GM10847 (cell line): ENCODE measurements around the gene ZNF584.

Experiments used
- POLR2A ChIP-seq: IDR thresholded peaks from 2 replicates; pipeline ENCODE4 v1.6.1; 2011; ENCODE audit not compliant: insufficient read length; ENCODE audit errors: extremely low read depth

The ZNF584 gene

GRCh38 chr19:58408152-58409009 is at the start of gene ZNF584:
TSS of gene ZNF584 (plus strand) at chr19:58408649. CDS start at chr19:58409148, 499 bp downstream.
- TF ChIP-seq POLR2A = peak; percentile 73

GRCh38 chr19:58361900-58362271 is 46.6 kb upstream of the ZNF584 start:
- peak; percentile 16 for TF ChIP-seq POLR2A

- TF ChIP-seq POLR2A = peak; percentile 42
Observed at GRCh38 chr19:58362272-58362994, 46.0 kb upstream of the ZNF584 start, which contains the start of gene ZNF497. TSS of gene ZNF497 (minus strand) at chr19:58362751. CDS start at chr19:58357635, 5,116 bp downstream.

- no peak for TF ChIP-seq POLR2A
Observed at GRCh38 chr19:58364146-58364545, 44.3 kb upstream of the ZNF584 start.

- no peak for TF ChIP-seq POLR2A
Observed at GRCh38 chr19:58366585-58367430, 41.6 kb upstream of the ZNF584 start.

- TF ChIP-seq POLR2A = no peak
Observed at GRCh38 chr19:58367698-58368454, 40.6 kb upstream of the ZNF584 start.

DNA sequence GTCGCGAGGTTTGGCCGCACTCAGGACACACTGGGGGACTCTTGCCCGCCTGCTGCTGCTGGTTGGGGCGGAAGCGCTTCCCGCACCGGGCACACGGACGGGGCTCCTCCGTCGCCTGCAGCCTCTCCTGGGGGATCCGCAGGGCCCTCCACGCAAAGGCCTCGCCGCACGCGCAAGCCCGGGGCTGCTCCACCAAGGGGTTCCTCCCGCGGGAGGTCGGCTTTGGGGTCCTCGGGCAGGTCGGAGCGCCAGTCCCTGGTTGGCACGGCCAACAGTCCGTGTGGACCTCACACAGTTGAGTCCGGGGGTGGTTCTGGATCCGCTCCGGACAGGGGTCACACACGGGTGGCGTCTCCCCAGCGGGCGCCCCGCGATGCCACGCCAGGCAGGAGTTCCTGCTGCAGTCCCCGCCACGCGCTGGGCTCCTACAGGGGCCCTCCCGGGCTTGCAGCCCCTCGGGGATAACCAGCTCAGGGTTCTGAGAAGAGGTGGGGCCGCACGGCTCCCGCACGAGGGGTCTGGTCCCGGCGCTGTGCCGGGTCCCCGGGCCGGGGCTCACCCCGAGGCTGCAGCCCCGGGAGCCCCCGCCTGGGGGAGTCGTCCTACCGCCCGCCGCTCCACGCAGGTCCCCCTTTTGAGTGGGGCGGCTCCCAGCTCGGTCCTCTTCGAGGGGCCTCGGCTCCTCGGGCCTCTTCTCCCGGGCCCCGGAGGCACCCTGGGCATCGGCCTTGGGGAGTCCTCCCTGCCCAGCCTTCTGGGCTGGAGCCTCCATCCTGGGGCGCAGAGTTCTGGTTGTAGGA is 39.7 kb upstream of the ZNF584 start:
- no peak for TF ChIP-seq POLR2A

DNA sequence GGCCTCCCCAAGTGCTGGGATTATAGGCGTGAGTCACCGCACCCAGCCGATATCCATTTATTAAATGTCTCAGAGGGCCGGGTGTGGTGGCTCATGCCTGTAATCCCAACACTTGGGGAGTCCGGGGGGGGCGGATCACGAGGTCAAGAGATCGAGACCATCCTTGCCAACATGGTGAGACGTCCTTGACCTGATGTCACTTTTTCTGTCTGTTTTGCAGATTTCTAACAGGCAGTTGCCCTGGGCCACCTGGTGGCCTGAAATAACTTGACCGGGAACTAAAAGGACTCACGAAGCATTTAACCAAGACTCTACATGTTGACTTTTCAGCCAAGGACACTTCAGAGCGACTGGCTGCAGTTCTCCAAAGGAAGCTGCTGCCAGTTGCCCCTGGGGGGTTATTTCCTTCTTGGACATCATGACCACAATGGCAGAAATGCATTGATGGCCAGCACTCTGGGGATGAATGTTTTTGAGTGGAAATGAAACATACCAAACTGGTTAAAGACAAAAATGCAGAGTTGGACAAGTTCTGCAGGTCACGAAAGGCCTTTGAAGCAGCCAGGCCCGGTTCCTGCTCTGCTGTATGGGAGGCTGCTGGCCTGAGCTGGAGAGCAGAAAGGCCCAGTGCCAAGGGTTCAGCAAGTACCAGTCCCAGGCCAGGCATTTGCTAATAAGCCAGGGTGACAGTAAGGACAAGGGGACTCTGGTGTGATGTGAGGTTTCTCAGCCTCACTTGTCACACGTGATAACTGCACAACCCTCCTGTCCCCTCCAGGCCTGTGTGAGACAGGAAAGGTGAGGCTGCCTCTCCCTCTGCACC is 35.9 kb upstream of the ZNF584 start:
- no peak for TF ChIP-seq POLR2A

DNA sequence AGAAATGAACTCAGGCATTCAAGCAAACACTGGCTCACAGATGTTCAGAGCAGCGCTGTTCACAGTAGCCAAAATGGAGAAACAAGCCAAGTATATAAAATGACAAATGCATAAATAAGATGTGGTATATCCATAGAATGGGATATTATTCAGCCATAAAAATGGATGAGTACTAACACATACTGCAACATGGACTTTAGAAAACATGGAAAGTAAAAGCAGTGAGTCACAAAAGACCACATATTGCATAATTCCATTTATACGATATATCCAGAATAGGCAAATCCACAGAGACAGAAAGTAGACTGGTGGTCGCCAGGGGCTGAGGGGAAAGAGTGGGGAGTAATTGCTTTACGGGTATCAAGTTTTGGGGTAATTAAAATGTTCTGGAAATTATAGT is 34.2 kb upstream of the ZNF584 start:
- TF ChIP-seq POLR2A = no peak

DNA sequence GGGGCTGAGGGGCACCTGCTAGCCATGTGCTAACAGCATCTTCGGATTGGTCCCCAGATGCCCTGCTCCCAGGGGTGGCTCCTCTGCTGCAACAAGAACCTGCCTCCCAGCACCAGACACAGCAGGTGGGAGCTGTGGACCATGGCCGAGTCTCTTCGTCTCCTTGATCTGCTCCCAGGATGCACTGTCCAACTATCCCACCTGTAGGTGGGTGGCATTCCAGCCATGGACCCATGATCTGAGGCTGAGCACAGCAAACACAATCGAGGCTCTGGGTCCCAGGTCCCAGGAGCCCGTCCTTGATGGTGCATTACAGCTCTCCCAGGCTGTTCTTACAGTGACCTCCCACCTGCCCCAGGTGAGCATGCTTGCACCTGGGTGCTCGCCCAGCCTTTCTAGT is 29.2 kb upstream of the ZNF584 start:
- no peak for TF ChIP-seq POLR2A

DNA sequence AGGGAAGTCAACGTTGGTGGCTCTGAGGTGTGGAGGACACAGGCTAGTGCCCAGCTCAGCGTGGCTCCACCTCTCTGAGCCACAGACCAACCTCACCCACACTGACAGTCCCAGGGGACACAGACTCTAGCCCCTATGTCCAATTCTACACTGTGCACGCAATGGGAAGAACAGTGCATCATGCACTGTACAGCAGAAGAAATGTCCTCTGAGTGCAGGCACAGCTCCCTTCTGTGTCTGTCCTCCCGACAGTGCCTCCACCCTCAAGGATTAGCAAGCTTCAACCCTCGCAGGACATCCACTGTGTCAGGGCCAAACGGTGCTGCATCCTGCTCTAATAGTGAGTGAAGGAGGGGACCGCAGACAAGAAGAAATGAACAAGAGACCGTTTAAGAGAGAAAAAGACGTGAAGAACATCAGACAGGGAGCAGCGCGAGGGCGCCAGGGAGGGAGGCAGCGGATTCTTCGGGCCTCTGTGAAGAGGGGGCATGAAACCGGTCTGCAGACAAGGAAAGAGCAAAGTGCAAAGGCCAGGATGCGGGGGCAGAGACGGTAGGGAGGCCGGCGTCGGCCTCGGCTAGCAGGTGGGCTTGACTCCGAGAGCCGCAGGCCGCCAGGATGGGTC is 28.3 kb upstream of the ZNF584 start:
- no peak for TF ChIP-seq POLR2A

DNA sequence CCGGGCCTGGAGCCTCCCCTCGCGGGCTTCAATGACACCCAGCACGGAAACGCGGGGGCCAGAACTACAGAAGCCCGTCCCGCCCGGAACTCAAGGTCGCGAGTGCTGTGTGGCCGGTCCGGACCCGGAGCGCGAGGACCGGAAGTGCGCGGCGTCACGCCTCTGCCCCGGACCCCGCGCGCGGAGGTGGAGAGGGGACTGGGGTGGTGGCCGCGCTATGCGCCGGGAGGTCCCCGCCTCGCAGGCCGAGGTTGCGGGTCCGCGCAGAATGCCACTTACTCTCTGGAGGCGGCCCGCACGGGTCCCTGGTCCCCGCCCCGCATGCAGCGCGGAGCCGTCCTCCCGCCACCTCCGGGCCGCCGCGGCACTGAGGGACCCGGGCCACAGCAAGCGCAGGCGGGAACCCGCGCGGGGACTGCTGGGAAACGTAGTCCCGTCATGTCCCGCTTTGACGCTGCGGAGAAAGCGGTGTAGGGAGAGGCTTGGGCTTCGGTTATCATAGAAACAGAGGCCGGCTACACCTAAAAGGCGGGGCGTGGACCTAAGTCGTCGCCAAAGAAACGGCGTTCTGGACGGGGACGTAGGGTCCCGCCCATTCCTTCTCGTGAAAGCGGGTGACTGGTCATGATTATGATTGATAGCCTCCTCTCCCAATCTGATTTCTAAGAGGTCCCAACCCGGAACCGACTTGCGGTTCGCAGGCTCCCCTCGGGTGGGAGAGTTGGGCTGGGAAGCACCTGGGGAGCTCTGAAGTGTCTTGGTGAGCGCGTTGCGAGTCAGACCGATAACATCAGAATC is 27.6 kb upstream of the ZNF584 start, which contains the start of gene ZNF837:
Gene ZNF837, minus strand, starts transcription at position 369 of the 798 bp plus-strand sequence. CDS start 11,698 bp downstream, outside the sequence.
- TF ChIP-seq POLR2A = peak; percentile 66
